ENCODE results near the gene ALDH1A3. TPM values are rescaled to one million over a fixed set of nuclear protein-coding genes. Genes with fewer than 3 reads are reported as not detected.

Gene ALDH1A3
- total and polyA plus RNA-seq, 2 experiments from 2014 or later = 4.0 to 19.8 TPM

GRCh38 chr15:100897221-100898151 lies 17.9 kb downstream of the ALDH1A3 start (continued):
- TF ChIP-seq, protein P1, sequence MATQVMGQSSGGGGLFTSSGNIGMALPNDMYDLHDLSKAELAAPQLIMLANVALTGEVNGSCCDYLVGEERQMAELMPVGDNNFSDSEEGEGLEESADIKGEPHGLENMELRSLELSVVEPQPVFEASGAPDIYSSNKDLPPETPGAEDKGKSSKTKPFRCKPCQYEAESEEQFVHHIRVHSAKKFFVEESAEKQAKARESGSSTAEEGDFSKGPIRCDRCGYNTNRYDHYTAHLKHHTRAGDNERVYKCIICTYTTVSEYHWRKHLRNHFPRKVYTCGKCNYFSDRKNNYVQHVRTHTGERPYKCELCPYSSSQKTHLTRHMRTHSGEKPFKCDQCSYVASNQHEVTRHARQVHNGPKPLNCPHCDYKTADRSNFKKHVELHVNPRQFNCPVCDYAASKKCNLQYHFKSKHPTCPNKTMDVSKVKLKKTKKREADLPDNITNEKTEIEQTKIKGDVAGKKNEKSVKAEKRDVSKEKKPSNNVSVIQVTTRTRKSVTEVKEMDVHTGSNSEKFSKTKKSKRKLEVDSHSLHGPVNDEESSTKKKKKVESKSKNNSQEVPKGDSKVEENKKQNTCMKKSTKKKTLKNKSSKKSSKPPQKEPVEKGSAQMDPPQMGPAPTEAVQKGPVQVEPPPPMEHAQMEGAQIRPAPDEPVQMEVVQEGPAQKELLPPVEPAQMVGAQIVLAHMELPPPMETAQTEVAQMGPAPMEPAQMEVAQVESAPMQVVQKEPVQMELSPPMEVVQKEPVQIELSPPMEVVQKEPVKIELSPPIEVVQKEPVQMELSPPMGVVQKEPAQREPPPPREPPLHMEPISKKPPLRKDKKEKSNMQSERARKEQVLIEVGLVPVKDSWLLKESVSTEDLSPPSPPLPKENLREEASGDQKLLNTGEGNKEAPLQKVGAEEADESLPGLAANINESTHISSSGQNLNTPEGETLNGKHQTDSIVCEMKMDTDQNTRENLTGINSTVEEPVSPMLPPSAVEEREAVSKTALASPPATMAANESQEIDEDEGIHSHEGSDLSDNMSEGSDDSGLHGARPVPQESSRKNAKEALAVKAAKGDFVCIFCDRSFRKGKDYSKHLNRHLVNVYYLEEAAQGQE (IDR thresholded peaks at IDR 0.05; ENCODE audit: unreplicated experiment) = no peak
- TF ChIP-seq JUNB (IDR thresholded peaks at IDR 0.05; ENCODE audit: unreplicated experiment) = no peak
- TF ChIP-seq CTCF (conservative IDR thresholded peaks at IDR 0.05; ENCODE audit: low read depth in 2 of 2) = no peak
- no peak for TF ChIP-seq EZH2phosphoT487 (IDR thresholded peaks at IDR 0.05; ENCODE audit: unreplicated experiment)
- no peak for TF ChIP-seq ETS1 (IDR thresholded peaks at IDR 0.05)
- TF ChIP-seq POLR2AphosphoS5 (IDR thresholded peaks at IDR 0.05; ENCODE audit: low read depth) = no peak

GRCh38 chr15:100898152-100898490 lies 18.5 kb downstream of the ALDH1A3 start:
- no peaks in the 10 kb centered on the region for H3K27me3 ChIP-seq (ENCODE audit: insufficient read depth)
- no peak overlapping the region for H3K4me2 ChIP-seq
- no peak for DNase-seq (ENCODE audit: low spot score)
- H4K20me1 ChIP-seq (replicated peaks; ENCODE audit: insufficient read depth) = no peaks in the 10 kb centered on the region
- H3K36me3 ChIP-seq (ENCODE audit: insufficient read depth) = no peaks in the 10 kb centered on the region
- H3K9me3 Mint-ChIP-seq = no peaks in the 10 kb centered on the region
- H3K4me1 Mint-ChIP-seq = peaks cover 17% of the 10 kb centered on the region
- no peak for ATAC-seq
- no peaks in the 10 kb centered on the region for H3K9me2 ChIP-seq (ENCODE audit: insufficient read depth)
- no peak overlapping the region for H3K27ac ChIP-seq (ENCODE audit: low read depth)
- no peak overlapping the region for H3K4me3 Mint-ChIP-seq
- H3K27ac Mint-ChIP-seq = no peak overlapping the region
- H3K36me3 Mint-ChIP-seq (ENCODE audit: low read depth) = no peaks in the 10 kb centered on the region
- no peaks in the 10 kb centered on the region for H3K79me2 ChIP-seq (replicated peaks; ENCODE audit: insufficient read depth)
- H3K4me3 ChIP-seq = no peak overlapping the region
- no peaks in the 10 kb centered on the region; the same call in 1 of the 2 replicates for H3K4me1 ChIP-seq (ENCODE audit: insufficient read depth)
- TF ChIP-seq CREB1 (CRISPR knock-in tag; IDR thresholded peaks at IDR 0.05; ENCODE audit: low read depth) = no peak
- TF ChIP-seq STAT1 (IDR thresholded peaks at IDR 0.05; ENCODE audit: unreplicated experiment) = no peak
- no peak for TF ChIP-seq NANOG (IDR thresholded peaks at IDR 0.05; ENCODE audit: borderline replicate concordance)
- TF ChIP-seq, protein P2, sequence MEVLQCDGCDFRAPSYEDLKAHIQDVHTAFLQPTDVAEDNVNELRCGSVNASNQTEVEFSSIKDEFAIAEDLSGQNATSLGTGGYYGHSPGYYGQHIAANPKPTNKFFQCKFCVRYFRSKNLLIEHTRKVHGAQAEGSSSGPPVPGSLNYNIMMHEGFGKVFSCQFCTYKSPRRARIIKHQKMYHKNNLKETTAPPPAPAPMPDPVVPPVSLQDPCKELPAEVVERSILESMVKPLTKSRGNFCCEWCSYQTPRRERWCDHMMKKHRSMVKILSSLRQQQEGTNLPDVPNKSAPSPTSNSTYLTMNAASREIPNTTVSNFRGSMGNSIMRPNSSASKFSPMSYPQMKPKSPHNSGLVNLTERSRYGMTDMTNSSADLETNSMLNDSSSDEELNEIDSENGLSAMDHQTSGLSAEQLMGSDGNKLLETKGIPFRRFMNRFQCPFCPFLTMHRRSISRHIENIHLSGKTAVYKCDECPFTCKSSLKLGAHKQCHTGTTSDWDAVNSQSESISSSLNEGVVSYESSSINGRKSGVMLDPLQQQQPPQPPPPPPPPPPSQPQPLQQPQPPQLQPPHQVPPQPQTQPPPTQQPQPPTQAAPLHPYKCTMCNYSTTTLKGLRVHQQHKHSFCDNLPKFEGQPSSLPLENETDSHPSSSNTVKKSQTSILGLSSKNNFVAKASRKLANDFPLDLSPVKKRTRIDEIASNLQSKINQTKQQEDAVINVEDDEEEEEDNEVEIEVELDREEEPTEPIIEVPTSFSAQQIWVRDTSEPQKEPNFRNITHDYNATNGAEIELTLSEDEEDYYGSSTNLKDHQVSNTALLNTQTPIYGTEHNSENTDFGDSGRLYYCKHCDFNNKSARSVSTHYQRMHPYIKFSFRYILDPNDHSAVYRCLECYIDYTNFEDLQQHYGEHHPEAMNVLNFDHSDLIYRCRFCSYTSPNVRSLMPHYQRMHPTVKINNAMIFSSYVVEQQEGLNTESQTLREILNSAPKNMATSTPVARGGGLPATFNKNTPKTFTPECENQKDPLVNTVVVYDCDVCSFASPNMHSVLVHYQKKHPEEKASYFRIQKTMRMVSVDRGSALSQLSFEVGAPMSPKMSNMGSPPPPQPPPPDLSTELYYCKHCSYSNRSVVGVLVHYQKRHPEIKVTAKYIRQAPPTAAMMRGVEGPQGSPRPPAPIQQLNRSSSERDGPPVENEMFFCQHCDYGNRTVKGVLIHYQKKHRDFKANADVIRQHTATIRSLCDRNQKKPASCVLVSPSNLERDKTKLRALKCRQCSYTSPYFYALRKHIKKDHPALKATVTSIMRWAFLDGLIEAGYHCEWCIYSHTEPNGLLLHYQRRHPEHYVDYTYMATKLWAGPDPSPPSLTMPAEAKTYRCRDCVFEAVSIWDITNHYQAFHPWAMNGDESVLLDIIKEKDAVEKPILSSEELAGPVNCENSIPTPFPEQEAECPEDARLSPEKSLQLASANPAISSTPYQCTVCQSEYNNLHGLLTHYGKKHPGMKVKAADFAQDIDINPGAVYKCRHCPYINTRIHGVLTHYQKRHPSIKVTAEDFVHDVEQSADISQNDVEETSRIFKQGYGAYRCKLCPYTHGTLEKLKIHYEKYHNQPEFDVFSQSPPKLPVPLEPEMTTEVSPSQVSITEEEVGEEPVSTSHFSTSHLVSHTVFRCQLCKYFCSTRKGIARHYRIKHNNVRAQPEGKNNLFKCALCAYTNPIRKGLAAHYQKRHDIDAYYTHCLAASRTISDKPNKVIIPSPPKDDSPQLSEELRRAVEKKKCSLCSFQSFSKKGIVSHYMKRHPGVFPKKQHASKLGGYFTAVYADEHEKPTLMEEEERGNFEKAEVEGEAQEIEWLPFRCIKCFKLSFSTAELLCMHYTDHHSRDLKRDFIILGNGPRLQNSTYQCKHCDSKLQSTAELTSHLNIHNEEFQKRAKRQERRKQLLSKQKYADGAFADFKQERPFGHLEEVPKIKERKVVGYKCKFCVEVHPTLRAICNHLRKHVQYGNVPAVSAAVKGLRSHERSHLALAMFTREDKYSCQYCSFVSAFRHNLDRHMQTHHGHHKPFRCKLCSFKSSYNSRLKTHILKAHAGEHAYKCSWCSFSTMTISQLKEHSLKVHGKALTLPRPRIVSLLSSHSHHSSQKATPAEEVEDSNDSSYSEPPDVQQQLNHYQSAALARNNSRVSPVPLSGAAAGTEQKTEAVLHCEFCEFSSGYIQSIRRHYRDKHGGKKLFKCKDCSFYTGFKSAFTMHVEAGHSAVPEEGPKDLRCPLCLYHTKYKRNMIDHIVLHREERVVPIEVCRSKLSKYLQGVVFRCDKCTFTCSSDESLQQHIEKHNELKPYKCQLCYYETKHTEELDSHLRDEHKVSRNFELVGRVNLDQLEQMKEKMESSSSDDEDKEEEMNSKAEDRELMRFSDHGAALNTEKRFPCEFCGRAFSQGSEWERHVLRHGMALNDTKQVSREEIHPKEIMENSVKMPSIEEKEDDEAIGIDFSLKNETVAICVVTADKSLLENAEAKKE (CRISPR knock-in tag; IDR thresholded peaks at IDR 0.05) = no peak
- no peak for TF ChIP-seq POLR2AphosphoS5 (IDR thresholded peaks at IDR 0.05; ENCODE audit: low read depth)
- no peak for TF ChIP-seq ZNF114 (CRISPR knock-in tag; IDR thresholded peaks at IDR 0.05)
- peaks cover 9% of the 10 kb centered on the region for H3K27me3 Mint-ChIP-seq (ENCODE audit: insufficient read depth, low read depth, poor library complexity)
- no peaks in the 10 kb centered on the region for H3F3A ChIP-seq (replicated peaks; ENCODE audit: low read depth)
- H2AFZ ChIP-seq = no peak overlapping the region
